Activated T-helper 17 cell treated with anti-CD3 and anti-CD28 coated beads, Interleukin-2, amount 50 U/mL, for 72 hours (primary cell): Measurements from ENCODE around the gene SPATA21. TPM values are rescaled to one million over a fixed set of nuclear protein-coding genes. Genes with fewer than 3 reads are reported as not detected.

Experiments
- ATAC-seq: fragments of 150-1000 bp; cut with Tn5 transposase; replicated peaks from 2 replicates; pipeline ENCODE4 v1.10.0; 2021; ENCODE audit warnings: mild to moderate bottlenecking, moderate library complexity
- H3K27ac Mint-ChIP-seq: one replicate; pipeline ENCODE4 v1.8.0; 2022; ENCODE audit warnings: mixed read lengths
- H3K27me3 Mint-ChIP-seq: one replicate; pipeline ENCODE4 v1.8.0; 2022; ENCODE audit warnings: mixed read lengths
- H3K36me3 Mint-ChIP-seq: one replicate; pipeline ENCODE4 v1.8.0; 2022; ENCODE audit warnings: low read depth, mild to moderate bottlenecking, mixed read lengths
- H3K4me1 Mint-ChIP-seq: one replicate; pipeline ENCODE4 v1.8.0; 2022; ENCODE audit warnings: mixed read lengths
- H3K4me3 Mint-ChIP-seq: one replicate; pipeline ENCODE4 v1.8.0; 2022; ENCODE audit warnings: mild to moderate bottlenecking, mixed read lengths
- H3K9me3 Mint-ChIP-seq: one replicate; pipeline ENCODE4 v1.8.0; 2022; ENCODE audit warnings: mixed read lengths
- total RNA-seq, 2 donors: library from RNA; stranded (reverse); gene quantifications; one replicate each; pipeline ENCODE4 v1.2.3, GENCODE V29; 2022

Gene SPATA21
- total RNA-seq, 2 donors from 2014 or later: 0.08 TPM; not detected in 1

DNA sequence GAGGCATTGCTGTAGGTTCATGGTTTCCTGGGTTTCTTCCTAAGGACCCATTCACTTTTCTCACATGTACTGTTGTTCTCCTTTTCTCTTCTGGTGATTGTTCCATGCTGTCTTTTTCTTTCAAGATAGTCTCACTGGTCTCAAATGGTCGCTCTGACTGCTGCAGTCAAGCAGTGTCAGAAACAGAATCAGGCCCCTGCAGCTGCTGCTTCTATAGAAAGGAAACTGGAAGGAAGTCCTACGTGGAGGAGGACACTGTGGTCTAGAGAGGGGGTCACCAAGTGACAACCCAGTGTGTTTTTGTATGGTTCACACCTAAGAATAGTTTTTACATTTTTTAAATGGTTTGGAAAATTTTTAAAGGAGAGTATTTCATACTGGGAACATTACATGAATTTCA lies 5.7 kb upstream of the SPATA21 start:
- H3K36me3 Mint-ChIP-seq: peaks cover 71% of the 10 kb centered on the region
- peaks cover 17% of the 10 kb centered on the region for H3K4me1 Mint-ChIP-seq
- H3K4me3 Mint-ChIP-seq: peak overlapping the region; percentile 93
- ATAC-seq: no peak
- no peaks in the 10 kb centered on the region for H3K9me3 Mint-ChIP-seq
- H3K27ac Mint-ChIP-seq: peak overlapping the region; percentile 94
- no peaks in the 10 kb centered on the region for H3K27me3 Mint-ChIP-seq

DNA sequence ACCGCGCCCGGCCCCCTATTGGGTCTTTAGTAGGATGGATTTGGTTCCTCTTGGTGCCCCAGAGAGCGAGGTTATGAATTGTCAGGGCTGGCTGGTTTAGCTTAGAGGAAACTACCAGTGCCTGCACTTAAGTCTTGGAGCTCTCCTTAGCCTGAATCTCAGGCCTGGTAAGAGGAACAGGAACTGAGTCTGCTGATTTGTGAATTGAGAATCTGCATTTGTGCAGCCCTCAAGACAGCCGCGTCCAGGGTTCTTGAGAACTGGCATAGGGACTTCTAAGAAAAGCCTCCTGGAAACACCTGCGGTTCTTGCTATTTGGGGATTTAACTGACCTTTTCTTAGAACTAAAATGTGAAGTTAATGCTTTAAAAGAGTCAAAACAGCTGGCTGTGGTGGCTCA lies 5.0 kb upstream of the SPATA21 start:
- H3K27me3 Mint-ChIP-seq: no peaks in the 10 kb centered on the region
- H3K4me3 Mint-ChIP-seq: peak overlapping the region; percentile 93
- peak; percentile 13 for ATAC-seq
- no peaks in the 10 kb centered on the region for H3K9me3 Mint-ChIP-seq
- peak overlapping the region; percentile 94 for H3K27ac Mint-ChIP-seq
- peaks cover 17% of the 10 kb centered on the region for H3K4me1 Mint-ChIP-seq
- peaks cover 64% of the 10 kb centered on the region for H3K36me3 Mint-ChIP-seq

DNA sequence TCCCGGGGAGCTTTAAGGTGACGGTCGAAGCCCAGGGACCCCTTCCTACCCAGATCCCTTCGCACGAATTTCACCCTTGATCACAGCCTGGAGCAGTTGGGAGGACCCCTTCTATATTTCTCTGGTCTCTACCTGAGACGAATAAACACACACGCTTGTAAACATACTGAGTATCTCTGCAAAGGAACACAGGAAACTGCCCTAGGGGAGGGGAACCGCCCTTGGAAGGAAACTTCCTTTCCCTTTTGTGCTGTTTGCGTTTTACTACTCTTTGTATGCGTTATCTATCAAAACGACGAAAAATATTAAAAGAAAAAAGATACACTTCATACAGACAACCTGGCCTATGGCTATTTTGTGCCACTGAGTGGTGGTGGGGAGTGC lies 4.0 kb upstream of the SPATA21 start:
- peaks cover 55% of the 10 kb centered on the region for H3K36me3 Mint-ChIP-seq
- H3K27ac Mint-ChIP-seq: peak overlapping the region; percentile 94
- no peaks in the 10 kb centered on the region for H3K9me3 Mint-ChIP-seq
- H3K27me3 Mint-ChIP-seq: no peaks in the 10 kb centered on the region
- peak; percentile 39 for ATAC-seq
- H3K4me1 Mint-ChIP-seq: peaks cover 17% of the 10 kb centered on the region
- H3K4me3 Mint-ChIP-seq: peak overlapping the region; percentile 93

DNA sequence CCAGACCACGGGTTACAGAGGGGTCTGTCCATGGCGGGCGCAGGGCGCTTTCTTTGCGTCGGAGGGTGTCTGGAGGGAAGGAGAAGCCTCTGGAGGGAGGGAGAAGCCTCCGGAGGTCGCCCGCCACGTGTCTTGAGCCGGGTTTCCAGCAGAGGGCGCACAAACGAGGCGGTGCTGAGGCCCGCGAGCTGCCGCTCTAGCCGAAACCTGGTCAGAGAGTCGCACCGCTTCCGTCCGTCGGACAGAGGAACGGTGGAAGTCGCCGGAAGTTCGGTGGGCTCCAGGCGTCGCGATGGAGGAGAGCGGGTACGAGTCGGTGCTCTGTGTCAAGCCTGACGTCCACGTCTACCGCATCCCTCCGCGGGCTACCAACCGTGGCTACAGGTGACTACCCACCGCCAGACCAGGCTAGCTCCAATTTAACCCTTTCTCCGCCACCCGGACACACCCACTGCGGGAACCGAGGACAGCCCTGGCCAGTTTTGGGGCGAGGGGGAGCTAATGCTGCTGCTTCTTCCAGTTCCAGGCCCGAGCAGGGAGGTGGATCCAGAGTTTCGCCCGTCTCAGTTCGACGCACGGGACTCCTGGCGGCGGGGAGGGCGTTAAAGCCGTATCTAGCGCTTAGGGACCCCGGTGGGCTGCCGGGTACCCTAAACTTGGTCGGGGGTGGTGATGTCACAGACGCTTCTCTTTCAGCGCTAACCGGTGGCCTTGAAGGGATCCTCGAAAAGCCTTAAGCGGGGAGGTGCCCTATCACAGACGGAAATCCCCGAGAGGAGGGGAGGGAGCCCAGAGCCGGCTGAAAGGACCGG lies 3.5 kb upstream of the SPATA21 start, which contains the start of gene NECAP2:
Gene NECAP2 (plus strand): TSS at position 255 of the 812 bp plus-strand sequence. CDS start 38 bp downstream, at position 293.
- H3K9me3 Mint-ChIP-seq: no peaks in the 10 kb centered on the region
- H3K4me1 Mint-ChIP-seq: peaks cover 17% of the 10 kb centered on the region
- peak within 1 kb of the TSS; percentile 94 for H3K27ac Mint-ChIP-seq
- peak within 1 kb of the TSS; percentile 93 for H3K4me3 Mint-ChIP-seq
- peaks cover 49% of the 10 kb centered on the region for H3K36me3 Mint-ChIP-seq
- H3K27me3 Mint-ChIP-seq: no peaks in the 10 kb centered on the region
- ATAC-seq: peak; percentile 89

DNA sequence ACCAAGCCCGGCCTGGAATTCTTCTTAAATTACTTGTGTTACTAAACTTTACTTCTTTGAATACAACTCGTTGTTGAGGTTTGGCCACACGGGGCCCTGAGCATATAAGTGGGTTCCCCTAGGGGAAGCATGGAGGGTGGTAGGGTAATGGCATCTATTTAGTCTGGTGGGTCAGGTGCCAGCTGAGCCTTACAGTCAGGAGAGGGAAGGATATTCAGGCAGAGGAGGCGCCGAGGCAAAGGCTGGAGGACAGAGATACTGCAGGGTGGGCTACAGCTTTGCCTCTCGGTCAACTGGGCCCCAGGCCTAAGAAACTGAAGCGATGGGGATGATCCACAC lies 2.9 kb upstream of the SPATA21 start:
- peak; percentile 8 for ATAC-seq
- Mint-ChIP-seq H3K4me3 (peak overlapping the region; percentile 93), H3K27ac (peak overlapping the region; percentile 94), H3K9me3 (no peaks in the 10 kb centered on the region), H3K27me3 (no peaks in the 10 kb centered on the region), H3K36me3 (peaks cover 43% of the 10 kb centered on the region), H3K4me1 (peaks cover 17% of the 10 kb centered on the region)

DNA sequence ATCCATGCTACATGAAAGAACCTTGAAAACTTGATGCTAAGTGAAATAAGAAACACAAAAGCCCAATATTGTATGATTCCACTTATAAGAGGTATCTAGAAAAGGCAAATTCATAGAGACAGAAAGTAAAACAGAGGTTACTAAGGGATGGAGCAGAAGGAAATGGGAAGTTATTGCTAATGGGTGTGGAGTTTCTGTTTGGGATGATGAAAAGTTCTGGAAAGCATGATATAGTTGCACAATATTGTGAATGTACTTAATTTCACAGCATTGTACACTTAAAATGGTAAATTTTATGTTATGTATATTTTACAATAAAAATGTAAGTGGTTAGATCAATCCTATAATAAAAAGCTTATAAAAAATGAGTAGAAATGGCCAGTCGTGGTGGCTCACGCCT lies 1.7 kb upstream of the SPATA21 start:
- Mint-ChIP-seq H3K36me3 (peaks cover 31% of the 10 kb centered on the region), H3K9me3 (no peaks in the 10 kb centered on the region), H3K4me3 (peak overlapping the region; percentile 5), H3K27me3 (no peaks in the 10 kb centered on the region), H3K4me1 (peaks cover 12% of the 10 kb centered on the region), H3K27ac (no peak overlapping the region)
- ATAC-seq: no peak

DNA sequence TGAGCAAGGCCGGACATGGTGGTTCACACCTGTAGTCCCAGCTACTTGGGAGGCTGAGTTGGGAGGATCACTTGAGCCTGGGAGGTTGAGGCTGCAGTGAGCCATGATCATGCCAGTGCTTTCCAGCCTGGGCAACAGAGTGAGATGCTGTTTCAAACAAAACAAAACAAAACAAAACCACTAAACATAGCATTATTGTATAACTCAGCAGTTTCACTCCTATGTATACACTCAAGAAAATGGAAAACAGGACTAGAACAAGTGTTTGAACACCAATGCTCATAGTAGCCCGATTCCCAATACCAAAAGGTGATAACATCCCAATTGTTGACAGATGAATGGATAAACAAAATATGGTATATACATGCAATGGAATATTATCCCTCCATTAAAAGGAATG lies 1.3 kb upstream of the SPATA21 start:
- peaks cover 8% of the 10 kb centered on the region for H3K4me1 Mint-ChIP-seq
- no peak overlapping the region for H3K27ac Mint-ChIP-seq
- ATAC-seq: no peak
- no peaks in the 10 kb centered on the region for H3K27me3 Mint-ChIP-seq
- H3K4me3 Mint-ChIP-seq: no peak overlapping the region
- peaks cover 27% of the 10 kb centered on the region for H3K36me3 Mint-ChIP-seq
- H3K9me3 Mint-ChIP-seq: no peaks in the 10 kb centered on the region

DNA sequence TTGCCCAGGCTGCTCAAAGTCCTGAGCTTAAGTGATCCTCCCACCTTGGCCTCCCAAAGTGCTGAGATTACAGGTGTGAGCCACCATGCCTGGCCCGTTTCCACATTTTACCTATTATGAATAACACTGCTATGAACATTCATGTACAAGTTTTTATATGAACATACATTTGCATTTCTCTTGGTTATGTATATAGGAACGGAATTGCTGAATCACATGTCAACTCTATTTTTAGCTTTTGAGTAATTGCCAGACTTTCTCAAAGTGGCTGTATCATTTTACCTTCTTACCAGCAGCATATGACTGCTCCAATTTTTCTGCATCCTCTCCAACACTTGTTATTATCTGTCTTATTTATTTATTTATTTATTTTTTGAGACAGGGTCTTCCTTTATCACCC lies 2.7 kb downstream of the SPATA21 start:
- H3K4me1 Mint-ChIP-seq: peaks cover 4% of the 10 kb centered on the region
- H3K27ac Mint-ChIP-seq: no peak overlapping the region
- peaks cover 7% of the 10 kb centered on the region for H3K27me3 Mint-ChIP-seq
- no peaks in the 10 kb centered on the region for H3K9me3 Mint-ChIP-seq
- ATAC-seq: peak; percentile 56
- H3K4me3 Mint-ChIP-seq: no peak overlapping the region
- no peaks in the 10 kb centered on the region for H3K36me3 Mint-ChIP-seq

DNA sequence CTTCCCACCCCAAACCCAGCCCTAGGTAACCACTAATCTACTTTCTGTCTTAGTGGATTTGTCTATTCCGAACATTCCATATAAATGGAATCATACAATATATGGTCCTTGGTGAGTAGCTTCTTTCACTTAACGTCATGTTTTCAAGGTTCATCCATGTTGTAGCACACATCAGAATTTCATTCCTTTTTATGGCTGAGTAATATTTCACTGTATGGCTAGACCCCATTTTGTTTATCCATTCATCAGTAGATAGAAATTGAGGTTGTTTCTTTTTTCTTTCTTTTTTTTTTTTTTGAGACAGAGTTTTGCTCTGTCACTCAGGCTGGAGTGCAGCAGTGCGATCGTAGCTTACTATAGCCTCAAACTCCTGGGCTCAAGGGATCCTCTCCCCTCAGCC lies 3.2 kb downstream of the SPATA21 start:
- Mint-ChIP-seq H3K27me3 (peaks cover 7% of the 10 kb centered on the region), H3K4me1 (peaks cover 4% of the 10 kb centered on the region), H3K9me3 (no peaks in the 10 kb centered on the region), H3K4me3 (no peak overlapping the region), H3K36me3 (no peaks in the 10 kb centered on the region), H3K27ac (no peak overlapping the region)
- no peak for ATAC-seq

DNA sequence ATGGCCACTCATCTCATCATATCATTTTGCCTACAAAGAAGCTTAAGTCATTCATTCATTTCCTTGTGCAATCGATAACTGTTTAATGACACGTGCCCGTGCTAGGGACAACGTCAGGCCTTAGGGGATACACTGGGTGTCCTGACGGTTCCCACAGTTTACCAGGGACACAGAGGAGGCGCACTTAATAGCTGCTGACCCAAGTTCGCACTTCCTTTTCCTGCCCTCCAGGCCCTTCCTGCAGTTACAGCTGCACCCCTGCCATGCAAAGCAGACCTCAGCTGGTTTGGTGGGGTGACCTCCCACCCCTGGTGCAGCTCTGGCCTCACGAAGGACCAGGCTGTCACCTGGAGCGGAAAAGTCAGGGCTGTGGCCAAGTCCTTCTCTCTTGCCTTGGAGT lies 4.2 kb downstream of the SPATA21 start:
- no peak overlapping the region for H3K4me3 Mint-ChIP-seq
- peaks cover 4% of the 10 kb centered on the region for H3K4me1 Mint-ChIP-seq
- no peak overlapping the region for H3K27ac Mint-ChIP-seq
- H3K9me3 Mint-ChIP-seq: no peaks in the 10 kb centered on the region
- peaks cover 7% of the 10 kb centered on the region for H3K27me3 Mint-ChIP-seq
- H3K36me3 Mint-ChIP-seq: no peaks in the 10 kb centered on the region
- no peak for ATAC-seq

DNA sequence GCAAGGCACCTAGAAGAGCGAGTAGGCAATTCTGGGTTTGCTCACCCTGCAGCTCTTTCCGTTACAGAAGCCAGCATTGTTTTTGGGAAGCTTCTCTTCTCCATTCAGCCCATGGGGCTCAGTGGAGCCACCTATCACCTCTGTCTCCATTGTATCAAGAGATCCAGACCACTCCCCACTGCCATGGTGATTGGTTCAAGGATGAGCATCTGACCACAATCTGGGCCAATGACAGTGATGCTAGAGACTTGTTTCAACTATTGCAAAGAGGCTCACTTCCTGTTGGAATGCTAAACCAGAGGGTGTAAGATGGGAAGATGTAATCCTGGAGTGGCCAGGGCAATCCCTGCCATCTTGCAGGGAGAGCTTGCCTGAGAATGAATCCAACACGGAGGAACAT lies 6.6 kb downstream of the SPATA21 start:
- ATAC-seq: no peak
- Mint-ChIP-seq H3K36me3 (no peaks in the 10 kb centered on the region), H3K27me3 (peaks cover 7% of the 10 kb centered on the region), H3K4me3 (no peak overlapping the region), H3K4me1 (peaks cover 4% of the 10 kb centered on the region), H3K9me3 (no peaks in the 10 kb centered on the region), H3K27ac (no peak overlapping the region)

DNA sequence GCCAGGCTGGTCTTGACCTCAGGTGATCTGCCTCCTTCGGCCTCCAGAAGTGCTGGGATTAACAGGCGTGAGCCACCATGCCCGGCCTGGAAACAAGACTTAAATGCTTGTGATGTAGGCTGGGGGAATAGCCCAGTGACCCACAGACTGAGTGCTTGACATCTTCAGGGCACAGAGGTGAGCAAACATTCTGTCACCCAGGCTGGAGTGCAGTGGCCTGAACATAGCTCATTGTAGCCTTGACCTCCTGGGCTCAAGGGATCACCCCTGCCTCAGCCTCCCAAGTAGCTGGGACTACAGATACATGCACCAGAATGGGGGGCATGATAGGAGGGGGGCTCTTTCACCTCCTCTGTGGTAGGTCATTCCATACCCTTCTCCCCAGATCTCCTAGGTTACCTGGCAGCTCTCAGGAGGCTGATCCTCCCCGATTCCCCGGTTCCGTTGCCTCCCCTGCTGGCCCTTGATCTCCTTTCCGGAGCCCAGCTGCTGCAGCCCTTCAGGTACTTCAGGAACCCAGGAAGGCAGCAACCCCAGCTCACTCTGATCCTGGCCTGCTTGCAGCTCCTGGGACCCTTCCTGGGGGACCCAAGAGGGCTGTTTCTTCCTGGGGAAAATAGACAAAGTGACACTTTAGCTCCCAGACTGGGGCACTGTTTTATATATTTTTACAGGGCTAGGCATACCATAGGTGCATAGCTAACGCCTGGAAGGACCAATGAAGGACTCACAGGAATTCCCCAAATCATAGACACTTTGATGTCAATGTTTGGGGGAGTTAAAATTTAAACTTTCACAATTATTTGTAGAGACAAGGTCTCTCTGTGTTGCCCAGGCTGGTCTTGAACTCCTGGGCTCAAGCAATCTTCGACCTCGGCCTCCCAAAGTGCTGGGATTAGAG lies 11.8 kb downstream of the SPATA21 start:
- no peak overlapping the region for H3K27ac Mint-ChIP-seq
- no peaks in the 10 kb centered on the region for H3K36me3 Mint-ChIP-seq
- H3K4me1 Mint-ChIP-seq: peaks cover 12% of the 10 kb centered on the region
- no peak overlapping the region for H3K4me3 Mint-ChIP-seq
- ATAC-seq: no peak
- no peaks in the 10 kb centered on the region for H3K9me3 Mint-ChIP-seq
- H3K27me3 Mint-ChIP-seq: no peaks in the 10 kb centered on the region

DNA sequence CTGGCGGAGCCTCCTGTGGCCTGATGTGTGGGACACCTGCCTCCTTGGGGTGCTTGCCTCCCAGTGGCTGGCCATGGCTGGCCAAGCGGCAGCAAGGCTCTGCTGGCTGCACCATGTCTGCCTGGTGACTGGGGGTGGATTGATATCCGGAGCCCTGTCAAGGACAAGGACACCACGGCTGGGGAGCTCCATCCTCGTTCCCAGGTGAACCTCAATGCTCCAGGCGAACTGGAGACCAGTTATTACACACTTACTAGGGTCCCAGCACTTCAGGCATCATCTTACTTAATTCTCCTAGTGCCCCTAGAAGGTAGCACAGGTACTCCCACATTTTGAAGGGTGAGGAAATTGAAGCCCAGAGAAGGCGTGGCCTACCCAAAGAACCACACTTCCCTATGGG lies 15.2 kb downstream of the SPATA21 start:
- Mint-ChIP-seq H3K27me3 (no peaks in the 10 kb centered on the region), H3K9me3 (no peaks in the 10 kb centered on the region), H3K27ac (no peak overlapping the region), H3K4me1 (peaks cover 29% of the 10 kb centered on the region), H3K36me3 (no peaks in the 10 kb centered on the region), H3K4me3 (no peak overlapping the region)
- no peak for ATAC-seq

DNA sequence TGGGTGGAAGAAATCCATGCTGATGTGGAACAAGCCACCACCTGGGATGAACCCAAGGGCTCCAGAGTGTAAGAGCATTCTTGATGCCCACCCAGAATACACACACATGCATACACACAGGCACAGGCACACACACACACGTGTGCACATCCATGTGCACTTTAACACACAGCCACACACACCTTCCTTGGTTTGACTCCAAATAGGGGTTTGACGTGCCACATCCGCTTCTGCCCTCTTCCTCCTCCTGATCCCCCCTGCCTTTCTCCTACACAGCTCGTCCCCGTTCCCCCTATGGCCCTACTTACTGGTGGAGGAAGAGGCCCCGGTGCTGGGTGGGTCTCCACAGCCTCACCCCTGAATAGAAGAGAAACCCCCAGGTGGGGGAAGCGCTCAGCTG lies 16.0 kb downstream of the SPATA21 start:
- peak; percentile 11 for ATAC-seq
- Mint-ChIP-seq H3K9me3 (no peaks in the 10 kb centered on the region), H3K27ac (peak overlapping the region; percentile 79), H3K36me3 (no peaks in the 10 kb centered on the region), H3K4me1 (peaks cover 29% of the 10 kb centered on the region), H3K27me3 (no peaks in the 10 kb centered on the region), H3K4me3 (peak overlapping the region; percentile 67)
